DOHH2 (cell line): ENCODE results near the gene VIL1.

Experiments used
- CTCF ChIP-seq: fragments of 200-600 bp; sonication (generic); IDR thresholded peaks from one replicate; pipeline ENCODE4 v1.5.1; 2014; ENCODE audit warnings: antibody characterized with exemption, mild to moderate bottlenecking, low read depth, low read length; ENCODE audit not compliant: poor library complexity, severe bottlenecking
- EZH2phosphoT487 ChIP-seq: fragments of 200-600 bp; sonication (generic); IDR thresholded peaks from 2 replicates; pipeline ENCODE4 v1.6.1; 2017; ENCODE audit warnings: borderline replicate concordance, mild to moderate bottlenecking, antibody characterized with exemption, low read length, moderate library complexity, mixed read lengths

- TF ChIP-seq CTCF (no peak), EZH2phosphoT487 (no peak)
Observed at GRCh38 chr2:218405746-218406208, 13.1 kb upstream of the VIL1 start.
